Loucy (cell line): Measurements from ENCODE around the gene PIR.
A peak's percentile ranks its signal among the peaks of the same experiment; 100 is the strongest.

Experiments
- H2AFZ ChIP-seq: fragments of 200-600 bp; sonication (generic); 2 replicates; pipeline ENCODE4 v1.6.0; 2016; ENCODE audit warnings: antibody characterized with exemption, mild to moderate bottlenecking, low read length, moderate library complexity
- H3F3A ChIP-seq: fragments of 200-600 bp; 2 replicates; pipeline ENCODE4 v1.6.0; 2016; ENCODE audit warnings: antibody characterized with exemption, low read depth, mild to moderate bottlenecking
- H3K27me3 ChIP-seq: fragments of 200-600 bp; sonication (generic); 2 replicates; pipeline ENCODE4 v1.6.1; 2014; ENCODE audit warnings: low read length, mild to moderate bottlenecking; ENCODE audit not compliant: insufficient read depth, poor library complexity, severe bottlenecking
- H3K36me3 ChIP-seq: fragments of 200-600 bp; sonication (generic); 2 replicates; pipeline ENCODE4 v1.6.1; 2016; ENCODE audit warnings: low read length; ENCODE audit not compliant: insufficient read depth
- H3K4me1 ChIP-seq: fragments of 200-600 bp; sonication (generic); 2 replicates; pipeline ENCODE4 v1.5.1; 2014; ENCODE audit warnings: low read length, mild to moderate bottlenecking; ENCODE audit not compliant: insufficient read depth, poor library complexity, severe bottlenecking
- H3K4me2 ChIP-seq: fragments of 200-600 bp; sonication (generic); 2 replicates; pipeline ENCODE4 v1.6.0; 2014; ENCODE audit warnings: antibody characterized with exemption, low read length, low read depth, mild to moderate bottlenecking; ENCODE audit not compliant: poor library complexity, severe bottlenecking
- H3K4me3 ChIP-seq: fragments of 200-600 bp; sonication (generic); 2 replicates; pipeline ENCODE4 v1.5.1; 2014; ENCODE audit warnings: low read length, mild to moderate bottlenecking, mixed read lengths; ENCODE audit not compliant: poor library complexity, severe bottlenecking
- H3K79me2 ChIP-seq: fragments of 200-600 bp; sonication (generic); 2 replicates; pipeline ENCODE4 v1.6.1; 2014; ENCODE audit warnings: low read length; ENCODE audit not compliant: insufficient read depth
- H3K9ac ChIP-seq: fragments of 200-600 bp; sonication (generic); 2 replicates; pipeline ENCODE4 v1.6.0; 2014; ENCODE audit warnings: mild to moderate bottlenecking, low read depth, low read length, moderate library complexity; ENCODE audit not compliant: poor library complexity, severe bottlenecking
- H3K9me2 ChIP-seq: fragments of 200-600 bp; sonication (generic); replicated peaks from 2 replicates; pipeline ENCODE4 v1.6.1; 2016; ENCODE audit warnings: low read depth, low read length, mixed read lengths
- H3K9me3 ChIP-seq: fragments of 200-600 bp; sonication (generic); 2 replicates; pipeline ENCODE4 v1.6.1; 2014; ENCODE audit warnings: mild to moderate bottlenecking, antibody characterized with exemption, low read length, low read depth; ENCODE audit not compliant: insufficient read depth
- H4K20me1 ChIP-seq: fragments of 200-600 bp; sonication (generic); 2 replicates; pipeline ENCODE4 v1.6.0; 2014; ENCODE audit warnings: antibody characterized with exemption, low read length, mild to moderate bottlenecking; ENCODE audit not compliant: insufficient read depth, poor library complexity, severe bottlenecking
- CTCF ChIP-seq: fragments of 200-600 bp; sonication (generic); conservative IDR thresholded peaks from 2 replicates; pipeline ENCODE4 v1.5.1; 2014; ENCODE audit warnings: mild to moderate bottlenecking, antibody characterized with exemption, low read length
- EZH2phosphoT487 ChIP-seq: fragments of 200-600 bp; IDR thresholded peaks from 2 replicates; pipeline ENCODE4 v1.6.1; 2018; ENCODE audit warnings: antibody characterized with exemption, mild to moderate bottlenecking, moderate library complexity, borderline replicate concordance

Gene PIR

DNA sequence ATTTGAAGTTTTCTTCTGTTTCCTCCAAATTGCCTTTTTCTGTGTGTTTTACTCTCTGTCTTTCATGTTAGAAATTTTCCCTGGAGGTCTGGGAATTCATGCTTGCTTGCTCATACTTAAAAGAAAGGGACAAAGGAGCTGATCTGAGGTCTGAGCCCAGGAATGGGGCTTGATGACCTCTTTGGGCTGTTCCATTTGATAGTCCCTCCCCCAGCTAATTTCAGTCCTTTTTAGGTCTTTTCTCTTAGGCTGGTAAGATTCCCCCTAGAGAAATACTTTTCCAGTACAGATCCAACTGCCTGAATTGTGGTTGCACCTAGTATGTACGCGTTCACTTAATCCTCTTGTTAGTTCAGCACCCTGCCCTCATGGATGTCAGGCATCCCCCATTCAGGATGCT, 152.3 kb downstream of the PIR start:
- H4K20me1 ChIP-seq: no peaks in the 10 kb centered on the region
- no peak for TF ChIP-seq CTCF
- TF ChIP-seq EZH2phosphoT487: no peak

DNA sequence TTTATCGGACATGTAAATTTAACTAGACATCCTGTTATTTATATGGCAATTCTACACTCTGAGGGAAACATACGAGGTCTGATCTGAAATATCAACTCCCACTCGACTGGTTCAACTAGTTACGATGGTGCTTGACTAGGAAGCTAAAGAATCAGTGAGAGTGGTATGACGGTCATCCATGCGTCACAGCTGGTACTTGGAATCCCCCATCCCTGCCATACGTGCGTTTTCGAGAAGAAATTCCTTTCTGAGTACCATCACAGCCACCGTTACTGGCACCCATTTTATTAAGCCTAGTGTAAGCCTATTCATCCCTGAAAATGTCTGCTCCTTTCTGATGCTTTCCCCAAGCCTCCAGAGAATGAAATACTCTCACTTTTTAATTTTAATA, 157.1 kb downstream of the PIR start:
- Histone ChIP-seq H3K36me3 (peaks cover 8% of the 10 kb centered on the region; the same call in 1 of the 2 replicates), H3K9me2 (no peaks in the 10 kb centered on the region), H3K9me3 (no peaks in the 10 kb centered on the region), H3K4me3 (peak overlapping the region; percentile 80), H3F3A (no peaks in the 10 kb centered on the region), H3K4me1 (peaks cover 9% of the 10 kb centered on the region), H3K9ac (peak overlapping the region; percentile 58), H3K4me2 (peak overlapping the region; percentile 89), H2AFZ (peak overlapping the region; percentile 88), H3K27me3 (no peaks in the 10 kb centered on the region), H3K79me2 (peaks cover 31% of the 10 kb centered on the region), H4K20me1 (peaks cover 5% of the 10 kb centered on the region)
- TF ChIP-seq EZH2phosphoT487 (no peak), CTCF (no peak)

More for the DNA sequence above, 152.3 kb downstream of the PIR start:
- Histone ChIP-seq H2AFZ (no peak overlapping the region), H3F3A (no peaks in the 10 kb centered on the region), H3K27me3 (no peaks in the 10 kb centered on the region), H3K36me3 (no peaks in the 10 kb centered on the region), H3K4me1 (peaks cover 5% of the 10 kb centered on the region), H3K9me3 (no peaks in the 10 kb centered on the region), H3K4me2 (no peak overlapping the region), H3K4me3 (no peak overlapping the region), H3K9ac (no peak overlapping the region), H3K79me2 (no peaks in the 10 kb centered on the region), H3K9me2 (no peaks in the 10 kb centered on the region)

DNA sequence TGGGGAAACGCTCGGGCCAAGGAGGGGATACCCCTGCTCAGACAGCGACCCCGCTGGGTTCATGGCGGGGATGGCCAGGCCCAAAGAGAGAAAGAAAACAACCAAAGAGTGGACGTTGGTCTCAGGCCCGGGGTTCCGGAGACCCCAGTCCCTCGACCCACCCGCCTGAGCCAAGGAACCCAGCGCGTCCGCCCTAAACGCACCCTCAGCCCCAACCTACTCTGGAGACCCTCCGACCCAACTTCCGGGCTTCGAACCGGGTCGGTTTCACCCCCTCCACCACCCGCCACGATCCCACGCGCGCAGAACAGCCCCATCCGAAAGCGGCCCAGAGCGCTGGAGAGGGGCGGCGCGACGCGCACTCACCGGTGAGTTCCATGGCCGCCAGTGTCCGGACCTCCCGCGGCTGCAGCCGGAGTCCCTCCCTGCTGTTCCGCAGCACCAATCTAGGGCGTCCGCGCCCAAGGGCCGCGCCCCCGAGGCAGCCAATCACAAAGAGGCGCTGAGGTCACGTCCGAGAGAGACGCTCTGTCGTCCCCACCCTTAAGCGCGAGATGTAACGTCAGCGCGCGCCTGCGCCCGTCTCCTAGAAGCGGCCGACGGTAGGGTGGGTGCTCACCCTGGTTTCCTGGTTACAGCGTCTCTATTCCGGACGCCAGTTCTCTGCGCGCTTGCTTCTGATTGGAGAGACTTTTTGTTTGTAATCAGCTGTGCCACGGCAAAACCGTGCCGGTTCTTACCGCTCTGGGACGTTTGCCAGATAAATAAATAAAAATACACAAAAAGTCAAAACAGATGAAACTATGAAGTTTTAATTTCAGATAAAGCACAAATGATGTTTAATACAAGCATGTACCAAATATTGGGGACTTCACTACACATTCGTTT, 157.8 kb downstream of the PIR start, which contains the start of gene PIGA:
TSS of gene PIGA (minus strand) at position 389 of the 888 bp plus-strand sequence. CDS start 3,593 bp downstream, outside the sequence.
- Histone ChIP-seq H3K79me2 (peaks cover 31% of the 10 kb centered on the region), H3F3A (no peaks in the 10 kb centered on the region), H3K4me1 (peaks cover 9% of the 10 kb centered on the region), H3K9me3 (no peaks in the 10 kb centered on the region), H3K4me2 (peak within 1 kb of the TSS; percentile 89), H2AFZ (peak within 1 kb of the TSS; percentile 88), H3K27me3 (no peaks in the 10 kb centered on the region), H3K36me3 (peaks cover 10% of the 10 kb centered on the region; the same call in 1 of the 2 replicates), H4K20me1 (peaks cover 5% of the 10 kb centered on the region), H3K9me2 (no peaks in the 10 kb centered on the region), H3K4me3 (peak within 1 kb of the TSS; percentile 92), H3K9ac (peak within 1 kb of the TSS; percentile 89)
- no peak for TF ChIP-seq CTCF
- no peak for TF ChIP-seq EZH2phosphoT487
